Breast epithelium (tissue), 4 donors: ENCODE results near the gene SORCS3. TPM values are rescaled to one million over a fixed set of nuclear protein-coding genes. Genes with fewer than 3 reads are reported as not detected.

Experiments used
- DNase-seq, 2 donors: peaks; one replicate each; pipeline ENCODE4 v3.0.0-alpha.2; 2019; ENCODE audit warnings: low spot score in 2 of 2
- H3K27ac ChIP-seq, 2 donors: fragments of 200-600 bp; sonication (generic) in 1 of 2; one replicate each; pipeline ENCODE4 v1.5.1; 2016 to 2019; ENCODE audit warnings: mild to moderate bottlenecking in 1 of 2
- H3K27me3 ChIP-seq, 2 donors: fragments of 200-600 bp; sonication (generic) in 1 of 2; one replicate each; pipeline versions ENCODE4 v1.5.1 to v1.6.0; 2017 to 2019; ENCODE audit warnings: control low read depth in 1 of 2, mild to moderate bottlenecking in 1 of 2
- H3K36me3 ChIP-seq: fragments of 200-600 bp; one replicate; pipeline ENCODE4 v1.5.1; 2019
- H3K4me1 ChIP-seq, 2 donors: fragments of 200-600 bp; sonication (generic); one replicate each; pipeline ENCODE4 v1.5.1; 2016 to 2019; ENCODE audit warnings: control low read depth in 1 of 2
- H3K4me3 ChIP-seq, 3 donors: fragments of 200-600 bp; sonication (generic); 1 replicate in 2 of 3; 2 replicates in 1 of 3; pipeline ENCODE4 v1.5.1; 2016 to 2019; ENCODE audit warnings: mild to moderate bottlenecking in 3 of 3, moderate library complexity in 2 of 3
- H3K9me3 ChIP-seq, 2 donors: fragments of 200-600 bp; sonication (generic) in 1 of 2; one replicate each; pipeline ENCODE4 v1.5.1; 2016 to 2019; ENCODE audit warnings: control low read depth in 1 of 2
- CTCF ChIP-seq, 3 donors: fragments of 450-650 bp; IDR thresholded peaks; one replicate each; pipeline ENCODE4 v1.5.1; 2016 to 2017; ENCODE audit warnings: antibody characterized with exemption in 3 of 3, mild to moderate bottlenecking in 3 of 3, moderate library complexity in 3 of 3
- POLR2A ChIP-seq: fragments of 450-650 bp; IDR thresholded peaks from one replicate; pipeline ENCODE4 v1.6.1; 2016; ENCODE audit warnings: antibody characterized with exemption, mild to moderate bottlenecking, moderate library complexity
- POLR2AphosphoS5 ChIP-seq, 3 donors: sonication (generic); formaldehyde crosslinking; IDR thresholded peaks; one replicate each; pipeline ENCODE4 v1.6.1; 2017; ENCODE audit warnings: antibody characterized with exemption in 3 of 3
- intact Hi-C: fragments of 100-400 bp; cut with DNase I; formaldehyde crosslinking; loops from one replicate; pipeline ENCODE4 v1.15.1; 2023; ENCODE audit warnings: low total_unique reads
- total RNA-seq, 3 donors: library from RNA; depleted of rRNA; stranded (reverse); fragments of >200 nt; gene quantifications; one replicate each; pipeline ENCODE4 v1.1.0, GENCODE V29; 2016

Gene SORCS3
- total RNA-seq, 3 donors from 2014 or later: under 0.01 to 0.16 TPM; not detected in 1

- no peak for DNase-seq
Measured at GRCh38 chr10:105063796-105064195, 422.7 kb downstream of the SORCS3 start.

GRCh38 chr10:105068497-105068896 is 427.4 kb downstream of the SORCS3 start:
- H3K4me3 ChIP-seq: no peak overlapping the region
- no peak for TF ChIP-seq POLR2A

More at GRCh38 chr10:105063796-105064195, 422.7 kb downstream of the SORCS3 start:
- Histone ChIP-seq H3K36me3 (no peaks in the 10 kb centered on the region), H3K4me3 (no peak overlapping the region), H3K27ac (no peak overlapping the region), H3K4me1 (no peaks in the 10 kb centered on the region), H3K9me3 (no peaks in the 10 kb centered on the region), H3K27me3 (no peaks in the 10 kb centered on the region)
- TF ChIP-seq CTCF (IDR thresholded peaks at IDR 0.05): no peak
- TF ChIP-seq POLR2AphosphoS5 (IDR thresholded peaks at IDR 0.05): no peak
- no peak for TF ChIP-seq POLR2A
- intact Hi-C loops: no loop called here

GRCh38 chr10:105070249-105070648 is 429.2 kb downstream of the SORCS3 start:
- no peak for DNase-seq
- Histone ChIP-seq H3K4me1 (no peaks in the 10 kb centered on the region), H3K4me3 (no peak overlapping the region), H3K9me3 (no peaks in the 10 kb centered on the region), H3K27me3 (no peaks in the 10 kb centered on the region), H3K36me3 (no peaks in the 10 kb centered on the region), H3K27ac (no peak overlapping the region)
- intact Hi-C loops: no loop called here
- no peak for TF ChIP-seq POLR2A
- no peak for TF ChIP-seq POLR2AphosphoS5 (IDR thresholded peaks at IDR 0.05)
- TF ChIP-seq CTCF (IDR thresholded peaks at IDR 0.05): no peak

More at GRCh38 chr10:105068497-105068896, 427.4 kb downstream of the SORCS3 start:
- H3K9me3 ChIP-seq: no peaks in the 10 kb centered on the region
- no peaks in the 10 kb centered on the region for H3K4me1 ChIP-seq
- no peaks in the 10 kb centered on the region for H3K27me3 ChIP-seq
- H3K36me3 ChIP-seq: no peaks in the 10 kb centered on the region
- intact Hi-C loops: no loop called here
- no peak for DNase-seq
- H3K27ac ChIP-seq: no peak overlapping the region

GRCh38 chr10:105070952-105071351 is 429.9 kb downstream of the SORCS3 start:
- H3K27me3 ChIP-seq: no peaks in the 10 kb centered on the region
- intact Hi-C loops: no loop called here
- no peak for DNase-seq
- no peaks in the 10 kb centered on the region for H3K36me3 ChIP-seq
- H3K4me3 ChIP-seq: no peak overlapping the region
- H3K9me3 ChIP-seq: no peaks in the 10 kb centered on the region
- H3K4me1 ChIP-seq: no peaks in the 10 kb centered on the region
- TF ChIP-seq POLR2A: no peak
- no peak for TF ChIP-seq POLR2AphosphoS5 (IDR thresholded peaks at IDR 0.05)
- TF ChIP-seq CTCF (IDR thresholded peaks at IDR 0.05): no peak
- no peak overlapping the region for H3K27ac ChIP-seq

GRCh38 chr10:105071980-105072379 is 430.9 kb downstream of the SORCS3 start:
- Histone ChIP-seq H3K36me3 (no peaks in the 10 kb centered on the region), H3K4me3 (no peak overlapping the region), H3K27ac (no peak overlapping the region), H3K4me1 (no peaks in the 10 kb centered on the region), H3K27me3 (no peaks in the 10 kb centered on the region), H3K9me3 (no peaks in the 10 kb centered on the region)
- intact Hi-C loops: no loop called here
- TF ChIP-seq POLR2AphosphoS5 (IDR thresholded peaks at IDR 0.05) (no peak), POLR2A (no peak), CTCF (IDR thresholded peaks at IDR 0.05) (no peak)
- DNase-seq: no peak

GRCh38 chr10:105073999-105074398 is 432.9 kb downstream of the SORCS3 start:
- H3K4me1 ChIP-seq: no peaks in the 10 kb centered on the region
- intact Hi-C loops: no loop called here
- no peak overlapping the region for H3K4me3 ChIP-seq
- H3K27me3 ChIP-seq: no peaks in the 10 kb centered on the region
- no peaks in the 10 kb centered on the region for H3K36me3 ChIP-seq
- no peak overlapping the region for H3K27ac ChIP-seq
- TF ChIP-seq POLR2A: no peak
- no peak for TF ChIP-seq CTCF (IDR thresholded peaks at IDR 0.05)
- no peak for TF ChIP-seq POLR2AphosphoS5 (IDR thresholded peaks at IDR 0.05)
- no peak for DNase-seq
- H3K9me3 ChIP-seq: no peaks in the 10 kb centered on the region
